Stomach (tissue), 9 donors: ENCODE results near the gene ANKRD33B. TPM values are rescaled to one million over a fixed set of nuclear protein-coding genes. Genes with fewer than 3 reads are reported as not detected.
"Not testable (repeated sequence)": the region's sequence is repeated elsewhere in the genome, so short reads cannot be mapped to it uniquely, and the experiment has no call there.

Experiments
- DNase-seq, 2 donors: peaks; one replicate each; pipeline versions ENCODE4 v3.0.0 to v3.0.0-alpha.2; 2013 to 2019
- H3K27ac ChIP-seq, 5 donors: fragments of 200-600 bp in 4 of 5; sonication (generic) in 4 of 5; one replicate each; pipeline ENCODE4 v1.5.1; 2013 to 2019; ENCODE audit warnings: mild to moderate bottlenecking in 1 of 5, moderate library complexity in 1 of 5
- H3K27me3 ChIP-seq, 3 donors: fragments of 200-600 bp; sonication (generic); one replicate each; pipeline ENCODE4 v1.5.1; 2017 to 2019; ENCODE audit warnings: mixed run types in 1 of 3
- H3K36me3 ChIP-seq, 4 donors: fragments of 200-600 bp; sonication (generic); 1 replicate in 3 of 4; 2 replicates in 1 of 4; pipeline ENCODE4 v1.5.1; 2016 to 2019
- H3K4me1 ChIP-seq, 4 donors: fragments of 200-600 bp; sonication (generic); one replicate each; pipeline ENCODE4 v1.5.1; 2016 to 2019
- H3K4me3 ChIP-seq, 4 donors: fragments of 200-600 bp; sonication (generic) in 3 of 4; one replicate each; pipeline ENCODE4 v1.5.1; 2016 to 2019; ENCODE audit warnings: mild to moderate bottlenecking in 1 of 4
- H3K9me3 ChIP-seq, 4 donors: fragments of 200-600 bp; sonication (generic); one replicate each; pipeline ENCODE4 v1.5.1; 2016 to 2019
- EP300 ChIP-seq: sonication (generic); formaldehyde crosslinking; IDR thresholded peaks from one replicate; pipeline ENCODE4 v1.6.1; 2017; ENCODE audit warnings: antibody characterized with exemption
- POLR2A ChIP-seq, 4 donors: fragments of 450-650 bp; IDR thresholded peaks; one replicate each; pipeline ENCODE4 v1.6.1; 2016; ENCODE audit warnings: antibody characterized with exemption in 4 of 4, control low read depth in 2 of 4, mild to moderate bottlenecking in 1 of 4, moderate library complexity in 1 of 4
- POLR2AphosphoS5 ChIP-seq, 3 donors: sonication (generic); formaldehyde crosslinking; IDR thresholded peaks; one replicate each; pipeline ENCODE4 v1.6.1; 2016; ENCODE audit warnings: antibody characterized with exemption in 3 of 3
- WGBS, 5 donors: extraction: QIAGEN DNeasy Blood & Tissue Kit in 3 of 5; methylation state at CpG; one replicate each; pipeline versions ENCODE4 v1.1.5 to v1.1.7; 2013 to 2018; 5-methylcytosine and 5-hydroxymethylcytosine counted together
- intact Hi-C: fragments of 100-400 bp; cut with DNase I; formaldehyde crosslinking; loops from one replicate; pipeline ENCODE4 v1.15.1; 2023; ENCODE audit warnings: low total_unique reads
- polyA plus RNA-seq, 3 donors: library from polyadenylated mRNA; stranded (reverse); fragments of 200-250 nt; gene quantifications; one replicate each; pipeline ENCODE4 v1.2.3, GENCODE V29; 2013
- total RNA-seq, 5 donors: library from RNA; depleted of rRNA; stranded (reverse); fragments of >200 nt; gene quantifications; one replicate each; pipeline versions ENCODE4 v1.1.0 to v1.2.3, GENCODE V29; 2014 to 2016
- TF ChIP-seq, protein P1 (sequence below), 7 experiments: fragments of 450-650 bp in 4 of 7; fragments of 200-600 bp in 3 of 7; sonication (generic) in 3 of 7; IDR thresholded peaks; one replicate each; pipeline ENCODE4 v1.5.1; 2016 to 2019; ENCODE audit warnings: antibody characterized with exemption in 7 of 7, control low read depth in 2 of 7, mild to moderate bottlenecking in 1 of 7
- donor health status: healthy with polysubstance abuse.
- donor health status: Bipolar disorder and iron deficiency.
- donor health status: healthy.

Gene ANKRD33B
- total and polyA plus RNA-seq, 8 donors = 0.45 to 6.4 (median 1.8) TPM

DNA sequence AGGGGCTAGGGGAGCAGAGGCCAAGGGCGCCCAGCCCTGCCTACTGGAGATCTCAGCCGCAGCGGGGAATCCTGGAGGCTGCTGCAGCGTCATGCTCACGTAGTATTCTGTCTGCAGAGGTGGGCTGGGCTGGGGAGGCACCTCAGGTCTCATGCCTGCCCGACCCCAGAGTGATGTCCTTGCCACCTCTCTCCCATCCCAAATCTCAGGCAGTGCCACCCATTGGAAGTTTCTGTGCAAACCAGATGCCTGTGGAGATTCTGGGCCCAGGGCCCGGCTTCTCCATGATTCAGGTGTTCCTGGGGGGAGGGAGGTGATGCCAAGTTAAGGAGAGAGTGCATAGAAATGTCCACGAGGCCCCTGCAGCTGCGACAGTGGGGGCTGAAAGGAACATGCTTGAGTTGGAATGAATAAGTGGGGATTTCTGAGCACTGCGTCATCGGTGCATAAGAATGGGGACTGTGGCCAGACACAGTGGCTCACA is 72.0 kb downstream of the ANKRD33B start:
- intact Hi-C loops = no loop called here

DNA sequence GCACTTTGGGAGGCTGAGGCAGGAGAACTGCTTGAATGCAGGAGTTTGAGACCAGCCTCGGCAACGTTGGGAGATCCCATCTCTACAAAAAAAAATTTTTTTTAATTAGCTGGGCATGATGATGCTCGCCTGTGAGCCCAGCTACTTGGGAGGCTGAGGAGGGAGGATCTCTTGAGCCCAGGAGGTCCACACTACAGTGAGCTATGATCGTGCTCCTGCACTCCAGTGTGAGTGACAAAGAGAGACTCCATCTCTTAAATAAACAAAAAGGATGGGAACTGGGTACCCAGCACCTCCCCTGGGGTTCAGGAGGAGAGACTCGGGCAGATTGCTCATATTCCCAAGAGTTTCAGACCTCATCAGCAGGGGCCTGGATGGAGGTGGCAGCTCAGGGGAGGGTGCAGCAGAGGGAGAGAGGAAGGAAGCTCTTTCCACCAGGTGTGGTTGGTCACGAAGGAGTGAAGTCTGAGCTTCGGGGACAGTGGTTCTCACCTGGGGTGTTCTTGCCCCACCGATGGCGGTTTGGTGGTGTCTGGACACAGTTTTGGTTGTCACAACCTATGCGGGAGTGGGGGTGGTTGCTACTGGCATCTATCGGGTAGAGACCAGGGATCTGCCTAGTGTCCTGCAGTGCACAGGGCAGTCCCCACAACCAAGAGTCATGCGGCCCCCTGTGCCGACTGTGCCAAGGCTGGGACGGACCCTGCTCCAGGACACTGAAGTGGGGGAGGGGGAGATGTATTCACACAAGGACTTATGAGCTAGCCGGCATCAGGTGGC is 72.7 kb downstream of the ANKRD33B start:
- Histone ChIP-seq H3K27me3 (peaks cover 0 to 20% (median 0%) of the 10 kb centered on the region in 3 donors), H3K4me3 (no peak overlapping the region), H3K4me1 (peaks cover 0 to 25% (median 0%) of the 10 kb centered on the region in 4 donors), H3K27ac (no peak overlapping the region), H3K9me3 (peaks cover 0 to 3% (median 0%) of the 10 kb centered on the region in 4 donors), H3K36me3 (peaks cover 0 to 9% (median 0%) of the 10 kb centered on the region in 4 donors)
- TF ChIP-seq, protein P1, sequence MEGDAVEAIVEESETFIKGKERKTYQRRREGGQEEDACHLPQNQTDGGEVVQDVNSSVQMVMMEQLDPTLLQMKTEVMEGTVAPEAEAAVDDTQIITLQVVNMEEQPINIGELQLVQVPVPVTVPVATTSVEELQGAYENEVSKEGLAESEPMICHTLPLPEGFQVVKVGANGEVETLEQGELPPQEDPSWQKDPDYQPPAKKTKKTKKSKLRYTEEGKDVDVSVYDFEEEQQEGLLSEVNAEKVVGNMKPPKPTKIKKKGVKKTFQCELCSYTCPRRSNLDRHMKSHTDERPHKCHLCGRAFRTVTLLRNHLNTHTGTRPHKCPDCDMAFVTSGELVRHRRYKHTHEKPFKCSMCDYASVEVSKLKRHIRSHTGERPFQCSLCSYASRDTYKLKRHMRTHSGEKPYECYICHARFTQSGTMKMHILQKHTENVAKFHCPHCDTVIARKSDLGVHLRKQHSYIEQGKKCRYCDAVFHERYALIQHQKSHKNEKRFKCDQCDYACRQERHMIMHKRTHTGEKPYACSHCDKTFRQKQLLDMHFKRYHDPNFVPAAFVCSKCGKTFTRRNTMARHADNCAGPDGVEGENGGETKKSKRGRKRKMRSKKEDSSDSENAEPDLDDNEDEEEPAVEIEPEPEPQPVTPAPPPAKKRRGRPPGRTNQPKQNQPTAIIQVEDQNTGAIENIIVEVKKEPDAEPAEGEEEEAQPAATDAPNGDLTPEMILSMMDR (IDR thresholded peaks at IDR 0.05) = no peak
- no peak for TF ChIP-seq EP300
- no peak for TF ChIP-seq POLR2AphosphoS5 (IDR thresholded peaks at IDR 0.05)
- TF ChIP-seq POLR2A (IDR thresholded peaks at IDR 0.05) = no peak
- intact Hi-C loops = no loop called here
- DNase-seq = no peak
- 52 to 75% (median 66%) methylated on average over 7 to 15 of the region's 15 CpGs for WGBS, 5 donors

More for the DNA sequence above, 72.0 kb downstream of the ANKRD33B start:
- Histone ChIP-seq H3K4me3 (no peak overlapping the region), H3K27ac (no peak overlapping the region), H3K36me3 (peaks cover 0 to 9% (median 0%) of the 10 kb centered on the region in 4 donors), H3K27me3 (peaks cover 0 to 20% (median 0%) of the 10 kb centered on the region in 3 donors), H3K4me1 (peaks cover 0 to 28% (median 0%) of the 10 kb centered on the region in 4 donors), H3K9me3 (peaks cover 0 to 3% (median 0%) of the 10 kb centered on the region in 4 donors)
- 56 to 68% (median 63%) methylated on average over 11 of the region's 11 CpGs for WGBS, 5 donors
- no peak for TF ChIP-seq POLR2AphosphoS5 (IDR thresholded peaks at IDR 0.05)
- no peak for TF ChIP-seq POLR2A (IDR thresholded peaks at IDR 0.05)
- TF ChIP-seq, protein P1 (IDR thresholded peaks at IDR 0.05) = no peak
- no peak for TF ChIP-seq EP300
- no peak for DNase-seq

DNA sequence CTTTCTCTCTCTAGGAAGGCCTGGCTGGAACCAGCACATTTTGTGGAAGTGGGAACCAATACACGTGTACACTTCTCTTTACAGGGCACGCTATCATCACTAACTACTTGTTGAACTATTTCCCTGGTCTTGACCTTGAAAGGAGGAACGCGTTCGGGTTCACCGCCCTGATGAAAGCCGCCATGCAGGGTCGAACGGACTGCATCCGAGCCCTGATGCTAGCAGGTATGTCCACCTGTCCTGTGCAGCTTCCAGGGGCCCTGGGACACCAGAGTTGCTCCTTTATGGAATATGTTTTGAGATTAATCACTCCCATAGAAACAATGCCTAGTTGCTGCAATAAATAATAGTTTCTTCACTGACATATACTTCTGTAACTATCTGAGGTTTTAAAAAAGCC is 74.1 kb downstream of the ANKRD33B start:
- Histone ChIP-seq H3K36me3 (peaks cover 0 to 9% (median 0%) of the 10 kb centered on the region in 4 donors), H3K27me3 (peaks cover 0 to 20% (median 0%) of the 10 kb centered on the region in 3 donors), H3K9me3 (peaks cover 0 to 3% (median 0%) of the 10 kb centered on the region in 4 donors), H3K4me1 (peaks cover 0 to 16% (median 0%) of the 10 kb centered on the region in 4 donors), H3K27ac (no peak overlapping the region), H3K4me3 (no peak overlapping the region)
- TF ChIP-seq, protein P1 (IDR thresholded peaks at IDR 0.05) = no peak
- no peak for TF ChIP-seq POLR2A (IDR thresholded peaks at IDR 0.05)
- TF ChIP-seq POLR2AphosphoS5 (IDR thresholded peaks at IDR 0.05) = no peak
- TF ChIP-seq EP300 = no peak
- intact Hi-C loops = no loop called here
- 51 to 69% (median 57%) methylated on average over 10 of the region's 10 CpGs for WGBS, 5 donors
- no peak for DNase-seq

DNA sequence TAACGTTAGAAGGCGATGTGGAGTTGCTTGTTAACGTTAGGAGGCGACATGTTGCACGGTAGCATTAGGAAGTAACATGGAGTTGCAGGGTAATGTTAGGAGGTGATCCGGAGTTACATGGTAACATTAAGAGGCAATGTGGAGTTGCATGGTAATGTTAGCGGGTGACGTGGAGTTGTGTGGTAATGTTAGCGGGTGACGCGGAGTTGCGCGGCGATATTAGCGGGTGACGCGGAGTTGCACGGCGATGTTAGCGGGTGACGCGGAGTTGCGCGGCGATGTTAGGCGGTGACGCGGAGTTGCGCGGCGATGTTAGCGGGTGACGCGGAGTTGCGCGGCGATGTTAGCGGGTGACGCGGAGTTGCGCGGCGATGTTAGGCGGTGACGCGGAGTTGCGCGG is 74.9 kb downstream of the ANKRD33B start:
- peaks cover 0 to 20% (median 0%) of the 10 kb centered on the region in 3 donors for H3K27me3 ChIP-seq
- H3K4me1 ChIP-seq, H3K27ac ChIP-seq, H3K4me3 ChIP-seq, intact Hi-C loops, DNase-seq, H3K9me3 ChIP-seq, H3K36me3 ChIP-seq: not testable (repeated sequence)
- WGBS, 5 donors = 51 to 95% (median 92%) methylated on average over 7 to 40 of the region's 48 CpGs
